Measurements from ENCODE around the gene FBXO21.
"Not testable (repeated sequence)": the region's sequence is repeated elsewhere in the genome, so short reads cannot be mapped to it uniquely, and the experiment has no call there.

The FBXO21 gene

GRCh38 chr12:117104003-117104402 is 86.3 kb downstream of the FBXO21 start:
- not testable (repeated sequence) for DNase-seq (ENCODE audit: low read depth in 2 of 2)

- no peak for DNase-seq (ENCODE audit: low read depth in 2 of 2)
Measured at GRCh38 chr12:117102800-117103181, 87.5 kb downstream of the FBXO21 start.

GRCh38 chr12:117101953-117102799 is 88.1 kb downstream of the FBXO21 start:
- no peak for DNase-seq (ENCODE audit: low read depth in 2 of 2)

- no peak for DNase-seq (ENCODE audit: low read depth in 2 of 2)
Measured at GRCh38 chr12:117100851-117101673, 89.2 kb downstream of the FBXO21 start.

- no peak for DNase-seq (ENCODE audit: low read depth in 2 of 2)
Measured at GRCh38 chr12:117100251-117100650, 90.0 kb downstream of the FBXO21 start.

- DNase-seq (ENCODE audit: low read depth in 2 of 2), result no peak
Measured at GRCh38 chr12:117098361-117099217, 91.7 kb downstream of the FBXO21 start.

- no peak for DNase-seq (ENCODE audit: low read depth in 2 of 2)
Measured at GRCh38 chr12:117098024-117098360, 92.3 kb downstream of the FBXO21 start.

GRCh38 chr12:117097159-117097558 is 93.1 kb downstream of the FBXO21 start:
- no peak for DNase-seq (ENCODE audit: low read depth in 2 of 2)

- DNase-seq (ENCODE audit: low read depth in 2 of 2), result no peak
Measured at GRCh38 chr12:117096501-117097042, 93.7 kb downstream of the FBXO21 start.

- DNase-seq (ENCODE audit: low read depth in 2 of 2), result not testable (repeated sequence)
Measured at GRCh38 chr12:117095191-117095590, 95.1 kb downstream of the FBXO21 start.

GRCh38 chr12:117093918-117094630 is 96.2 kb downstream of the FBXO21 start:
- no peak for DNase-seq (ENCODE audit: low read depth in 2 of 2)

- DNase-seq (ENCODE audit: low read depth in 2 of 2), result no peak
Measured at GRCh38 chr12:117093431-117093830, 96.8 kb downstream of the FBXO21 start.

GRCh38 chr12:117092886-117093285 is 97.4 kb downstream of the FBXO21 start:
- no peak for DNase-seq (ENCODE audit: low read depth in 2 of 2)

GRCh38 chr12:117092511-117092780 is 97.8 kb downstream of the FBXO21 start:
- DNase-seq (ENCODE audit: low read depth in 2 of 2), result no peak
